Activated T-cell treated with anti-CD3 and anti-CD28 coated beads, Interleukin-2, amount 50 U/mL, for 24 hours (primary cell): ENCODE results near the gene TANGO2.

Source experiments
- DNase-seq: peaks from one replicate; pipeline ENCODE4 v3.0.0-alpha.2; 2020
- H3K27ac Mint-ChIP-seq: 2 replicates; pipeline ENCODE4 v1.8.0; 2020; ENCODE audit warnings: mild to moderate bottlenecking, mixed read lengths
- H3K27me3 Mint-ChIP-seq: 2 replicates; pipeline ENCODE4 v1.8.0; 2020; ENCODE audit warnings: mixed read lengths
- H3K36me3 Mint-ChIP-seq: 2 replicates; pipeline ENCODE4 v1.8.0; 2020; ENCODE audit warnings: low read depth, mixed read lengths
- H3K4me1 Mint-ChIP-seq: 2 replicates; pipeline ENCODE4 v1.8.0; 2020; ENCODE audit warnings: low read depth, mixed read lengths
- H3K4me3 Mint-ChIP-seq: 2 replicates; pipeline ENCODE4 v1.8.0; 2020; ENCODE audit warnings: mild to moderate bottlenecking, moderate library complexity, mixed read lengths
- H3K9me3 Mint-ChIP-seq: 2 replicates; pipeline ENCODE4 v1.8.0; 2020; ENCODE audit warnings: mixed read lengths

The TANGO2 gene

GRCh38 chr22:20031732-20032406 is 11.0 kb downstream of the TANGO2 start:
- H3K27me3 Mint-ChIP-seq = no peaks in the 10 kb centered on the region
- H3K4me1 Mint-ChIP-seq = peaks cover 21% of the 10 kb centered on the region
- H3K36me3 Mint-ChIP-seq = peaks cover 19% of the 10 kb centered on the region
- no peaks in the 10 kb centered on the region for H3K9me3 Mint-ChIP-seq
- no peak overlapping the region for H3K4me3 Mint-ChIP-seq
- no peak overlapping the region for H3K27ac Mint-ChIP-seq
- no peak for DNase-seq

GRCh38 chr22:20032407-20032991 is 11.6 kb downstream of the TANGO2 start:
- no peak overlapping the region for H3K27ac Mint-ChIP-seq
- H3K36me3 Mint-ChIP-seq = peaks cover 21% of the 10 kb centered on the region
- no peak for DNase-seq
- no peaks in the 10 kb centered on the region for H3K9me3 Mint-ChIP-seq
- no peaks in the 10 kb centered on the region for H3K27me3 Mint-ChIP-seq
- no peak overlapping the region for H3K4me3 Mint-ChIP-seq
- peaks cover 27% of the 10 kb centered on the region for H3K4me1 Mint-ChIP-seq

GRCh38 chr22:20033045-20033706 is 12.3 kb downstream of the TANGO2 start:
- Mint-ChIP-seq H3K27ac (no peak overlapping the region), H3K36me3 (peaks cover 28% of the 10 kb centered on the region), H3K27me3 (no peaks in the 10 kb centered on the region), H3K4me1 (peaks cover 29% of the 10 kb centered on the region), H3K9me3 (no peaks in the 10 kb centered on the region), H3K4me3 (no peak overlapping the region)
- DNase-seq = no peak

- no peak for DNase-seq
- H3K4me1 Mint-ChIP-seq = peaks cover 27% of the 10 kb centered on the region
- H3K9me3 Mint-ChIP-seq = no peaks in the 10 kb centered on the region
- no peaks in the 10 kb centered on the region for H3K27me3 Mint-ChIP-seq
- no peak overlapping the region for H3K4me3 Mint-ChIP-seq
- no peak overlapping the region for H3K27ac Mint-ChIP-seq
- peaks cover 36% of the 10 kb centered on the region for H3K36me3 Mint-ChIP-seq
Measured at GRCh38 chr22:20034143-20034542, 13.2 kb downstream of the TANGO2 start.

- Mint-ChIP-seq H3K27ac (no peak overlapping the region), H3K27me3 (no peaks in the 10 kb centered on the region), H3K4me1 (peaks cover 27% of the 10 kb centered on the region), H3K9me3 (no peaks in the 10 kb centered on the region), H3K36me3 (peaks cover 46% of the 10 kb centered on the region), H3K4me3 (no peak overlapping the region)
- DNase-seq = no peak
Measured at GRCh38 chr22:20035375-20036083, 14.6 kb downstream of the TANGO2 start.

GRCh38 chr22:20036084-20036482 is 15.2 kb downstream of the TANGO2 start:
- no peak overlapping the region for H3K27ac Mint-ChIP-seq
- DNase-seq = no peak
- H3K4me3 Mint-ChIP-seq = no peak overlapping the region
- H3K27me3 Mint-ChIP-seq = no peaks in the 10 kb centered on the region
- H3K36me3 Mint-ChIP-seq = peaks cover 48% of the 10 kb centered on the region
- H3K4me1 Mint-ChIP-seq = peaks cover 26% of the 10 kb centered on the region
- H3K9me3 Mint-ChIP-seq = no peaks in the 10 kb centered on the region

- no peaks in the 10 kb centered on the region for H3K9me3 Mint-ChIP-seq
- no peaks in the 10 kb centered on the region for H3K27me3 Mint-ChIP-seq
- peak overlapping the region; percentile 66 for H3K27ac Mint-ChIP-seq
- H3K36me3 Mint-ChIP-seq = peaks cover 46% of the 10 kb centered on the region
- DNase-seq = no peak
- peaks cover 19% of the 10 kb centered on the region for H3K4me1 Mint-ChIP-seq
- no peak overlapping the region for H3K4me3 Mint-ChIP-seq
Measured at GRCh38 chr22:20036535-20037392, 15.9 kb downstream of the TANGO2 start.

GRCh38 chr22:20037419-20037818 is 16.5 kb downstream of the TANGO2 start:
- Mint-ChIP-seq H3K9me3 (no peaks in the 10 kb centered on the region), H3K27me3 (no peaks in the 10 kb centered on the region), H3K4me1 (peaks cover 13% of the 10 kb centered on the region), H3K36me3 (peaks cover 48% of the 10 kb centered on the region), H3K27ac (peak overlapping the region; percentile 66), H3K4me3 (no peak overlapping the region)
- no peak for DNase-seq

GRCh38 chr22:20038574-20038973 is 17.7 kb downstream of the TANGO2 start:
- H3K27ac Mint-ChIP-seq = no peak overlapping the region
- no peaks in the 10 kb centered on the region for H3K9me3 Mint-ChIP-seq
- H3K4me1 Mint-ChIP-seq = peaks cover 13% of the 10 kb centered on the region
- DNase-seq = no peak
- peaks cover 54% of the 10 kb centered on the region for H3K36me3 Mint-ChIP-seq
- H3K4me3 Mint-ChIP-seq = no peak overlapping the region
- no peaks in the 10 kb centered on the region for H3K27me3 Mint-ChIP-seq

- H3K27ac Mint-ChIP-seq = no peak overlapping the region
- no peak overlapping the region for H3K4me3 Mint-ChIP-seq
- peaks cover 65% of the 10 kb centered on the region for H3K36me3 Mint-ChIP-seq
- DNase-seq = no peak
- H3K27me3 Mint-ChIP-seq = no peaks in the 10 kb centered on the region
- no peaks in the 10 kb centered on the region for H3K9me3 Mint-ChIP-seq
- peaks cover 11% of the 10 kb centered on the region for H3K4me1 Mint-ChIP-seq
Measured at GRCh38 chr22:20039683-20040325, 18.9 kb downstream of the TANGO2 start.

- H3K9me3 Mint-ChIP-seq = no peaks in the 10 kb centered on the region
- H3K4me1 Mint-ChIP-seq = peaks cover 11% of the 10 kb centered on the region
- H3K27ac Mint-ChIP-seq = no peak overlapping the region
- H3K36me3 Mint-ChIP-seq = peaks cover 68% of the 10 kb centered on the region
- no peaks in the 10 kb centered on the region for H3K27me3 Mint-ChIP-seq
- no peak for DNase-seq
- H3K4me3 Mint-ChIP-seq = no peak overlapping the region
Measured at GRCh38 chr22:20040327-20041200, 19.7 kb downstream of the TANGO2 start.

- no peaks in the 10 kb centered on the region for H3K27me3 Mint-ChIP-seq
- H3K36me3 Mint-ChIP-seq = peaks cover 68% of the 10 kb centered on the region
- peaks cover 6% of the 10 kb centered on the region for H3K9me3 Mint-ChIP-seq
- no peak overlapping the region for H3K27ac Mint-ChIP-seq
- no peak for DNase-seq
- H3K4me1 Mint-ChIP-seq = peaks cover 8% of the 10 kb centered on the region
- no peak overlapping the region for H3K4me3 Mint-ChIP-seq
Measured at GRCh38 chr22:20043057-20043996, 22.4 kb downstream of the TANGO2 start.
